Daoy (cell line): ENCODE results near the gene TTC6. TPM values are rescaled to one million over a fixed set of nuclear protein-coding genes. Genes with fewer than 3 reads are reported as not detected.
A peak's percentile ranks its signal among the peaks of the same experiment; 100 is the strongest.

Source experiments
- DNase-seq: peaks from one replicate; pipeline ENCODE4 v3.0.0-alpha.2; 2015; ENCODE audit warnings: low read depth
- total RNA-seq: library from RNA; depleted of rRNA; stranded (reverse); fragments of >200 nt; shearing (Covaris generic); gene quantifications from 2 replicates; pipeline ENCODE4 v1.2.3, GENCODE V29; 2014; rRNA removed

The TTC6 gene
- total RNA-seq, 1 experiment from 2014 or later, result 2.2 TPM

DNA sequence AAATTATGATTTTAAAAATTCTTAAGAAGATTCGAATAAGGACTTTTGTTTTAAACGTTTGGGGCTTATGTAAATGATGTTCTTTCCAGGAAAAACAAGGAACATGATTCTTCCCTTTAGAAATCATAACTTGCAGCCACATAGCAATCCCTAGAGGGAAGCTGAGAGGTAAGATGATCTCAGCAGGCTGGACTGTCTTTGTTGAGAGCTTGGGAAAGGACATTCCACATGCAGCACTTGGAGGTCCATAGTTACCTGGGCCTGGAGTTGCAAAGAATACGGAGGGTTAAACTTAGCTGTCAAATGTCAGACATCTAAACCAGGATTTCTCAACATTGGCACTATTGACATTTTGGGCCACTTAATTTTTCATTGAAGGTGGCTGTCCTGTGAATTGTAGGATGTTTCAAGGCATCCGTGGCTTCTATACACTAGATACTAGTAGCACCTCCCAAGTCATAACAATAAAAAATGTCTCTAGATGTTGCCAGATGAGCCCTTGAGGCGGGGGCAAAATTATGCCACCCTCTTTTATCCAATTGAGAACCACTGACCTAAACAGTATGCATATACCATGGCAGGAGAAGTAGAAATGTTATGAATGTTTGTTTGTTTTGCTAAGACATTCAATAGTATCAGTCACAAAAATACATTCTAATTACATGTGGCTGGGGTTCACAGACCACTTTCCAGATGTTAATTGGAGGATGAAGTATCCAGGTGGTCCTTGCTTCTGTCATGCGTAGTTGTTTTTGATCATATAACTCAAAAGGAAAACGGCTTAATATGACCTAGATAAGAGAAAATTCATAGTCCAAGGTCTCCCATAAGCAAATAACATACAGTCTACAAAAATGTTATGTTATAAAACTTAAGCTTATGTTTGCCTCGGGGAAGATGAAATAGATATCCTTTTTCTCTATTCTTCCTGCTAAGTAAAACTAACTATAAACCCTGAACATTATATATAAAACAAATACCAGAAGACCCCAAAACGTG lies 30.5 kb downstream of the TTC6 start:
- peak; percentile 64 for DNase-seq

DNA sequence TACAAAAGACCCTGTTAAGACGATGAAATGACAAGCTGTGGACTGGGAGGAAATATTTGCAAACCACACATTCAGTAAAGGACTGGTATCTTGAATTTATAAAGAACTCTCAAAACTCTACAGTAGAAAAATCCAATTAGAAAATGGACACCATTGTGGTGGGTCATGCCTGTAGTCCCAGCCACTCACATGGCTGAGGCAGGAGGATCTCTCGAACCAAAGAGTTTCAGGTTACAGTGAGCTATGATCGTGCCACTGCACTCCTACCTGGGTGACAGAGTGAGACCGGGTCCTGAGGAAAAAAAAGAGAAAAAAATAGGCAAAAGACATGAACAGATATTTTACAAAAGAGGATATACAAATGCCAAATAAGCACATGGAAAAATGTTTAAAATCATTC lies 41.9 kb downstream of the TTC6 start:
- peak; percentile 42 for DNase-seq

DNA sequence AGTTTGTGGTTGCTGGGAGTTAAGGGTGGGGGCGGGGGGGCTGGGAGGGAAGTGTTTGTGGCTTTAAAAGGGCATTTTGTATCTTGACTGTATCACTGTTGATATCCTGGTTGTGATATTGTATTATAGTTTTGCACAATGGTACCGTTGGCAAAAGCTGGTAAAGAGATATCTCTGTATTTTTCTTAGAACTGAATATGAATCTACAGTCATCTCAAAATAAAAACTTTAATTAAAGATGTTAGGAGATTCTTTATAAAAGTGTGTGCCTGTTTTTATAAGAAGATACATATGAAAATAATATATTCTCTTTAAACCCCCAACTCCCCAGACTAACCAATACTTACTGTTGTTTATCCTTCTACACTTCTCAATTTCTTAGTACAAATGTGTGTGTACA lies 43.2 kb downstream of the TTC6 start:
- no peak for DNase-seq

DNA sequence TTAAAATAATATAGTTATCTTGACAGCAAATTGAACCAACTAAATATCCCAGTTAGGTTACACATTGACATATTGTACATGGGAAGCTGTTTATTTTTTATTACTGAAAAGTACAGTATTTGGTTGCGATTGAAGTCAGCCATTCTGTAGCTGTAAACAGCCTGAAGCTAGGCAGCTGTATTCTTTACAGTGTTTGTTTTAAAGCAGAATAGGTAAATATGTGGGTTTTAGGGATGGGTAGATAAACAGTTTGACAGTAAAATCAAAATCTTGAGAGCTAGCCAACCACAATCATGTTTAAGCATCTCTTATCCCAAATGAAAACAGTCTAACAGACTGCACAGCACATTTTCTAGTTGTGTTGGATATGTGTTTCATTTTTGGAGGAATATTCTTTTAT lies 45.7 kb downstream of the TTC6 start:
- DNase-seq, result no peak

DNA sequence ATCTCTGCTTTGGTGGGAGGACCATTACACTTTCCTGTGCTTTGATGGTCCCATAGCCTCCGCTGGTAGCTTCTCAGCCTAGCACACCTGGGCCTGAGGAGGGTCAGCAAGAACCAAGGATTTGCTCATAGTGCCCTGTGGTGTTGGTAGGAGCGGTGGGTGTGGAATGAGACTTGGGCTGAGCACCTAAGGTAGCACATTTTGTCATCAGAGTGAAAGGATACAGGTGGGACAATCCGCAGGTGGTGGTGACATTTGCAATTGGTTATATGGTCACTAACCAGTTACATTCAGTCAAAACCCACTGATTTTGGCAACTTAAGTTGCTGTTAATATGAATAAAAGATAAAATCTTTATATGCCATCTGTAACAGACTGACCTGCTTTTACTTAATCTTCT lies 46.7 kb downstream of the TTC6 start:
- DNase-seq, result no peak

DNA sequence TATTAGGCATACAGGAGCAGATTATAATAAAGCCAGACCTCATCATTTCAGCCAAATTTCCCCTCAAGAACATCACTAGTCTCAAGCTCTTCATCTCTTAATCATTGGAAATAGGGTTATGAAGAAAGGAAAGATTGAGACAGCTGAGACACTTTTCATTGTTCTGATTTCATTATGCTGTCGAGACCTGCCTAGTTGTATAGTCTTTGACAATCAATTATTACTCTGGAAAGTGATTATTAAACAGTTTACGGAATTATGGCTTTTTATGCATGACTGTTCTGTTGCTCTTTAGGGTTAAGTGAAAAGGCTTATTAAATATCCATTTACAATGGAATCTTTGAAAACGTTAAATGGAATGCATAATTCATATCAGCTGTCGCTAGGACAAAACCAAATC lies 48.3 kb downstream of the TTC6 start:
- no peak for DNase-seq

Other genes with a start within 250 kb of the TTC6 start
- 6.5 and 11.2 TPM in 2 replicates for gene FOXA1, start 380 bp upstream of the TTC6 start, total RNA-seq